ENCODE results near the gene USP28.
A peak's percentile ranks its signal among the peaks of the same experiment; 100 is the strongest.
"Not testable (repeated sequence)": the region's sequence is repeated elsewhere in the genome, so short reads cannot be mapped to it uniquely, and the experiment has no call there.

USP28 gene

GRCh38 chr11:113884361-113884836, 9.0 kb upstream of the USP28 start:
- H3K27ac ChIP-seq: peak overlapping the region; percentile 80
- no peaks in the 10 kb centered on the region for H3K9me3 ChIP-seq (ENCODE audit: severe bottlenecking)
- no peaks in the 10 kb centered on the region for H3K36me3 ChIP-seq
- no peak for TF ChIP-seq CTCF (IDR thresholded peaks at IDR 0.05; ENCODE audit: low read depth, low read length)
- no peak overlapping the region for H3K4me3 ChIP-seq (ENCODE audit: low read depth, low read length)
- no peaks in the 10 kb centered on the region for H3K27me3 ChIP-seq (ENCODE audit: insufficient read depth, low read depth, severe bottlenecking)
- DNase-seq: peak; percentile 75

- no peak for DNase-seq
- TF ChIP-seq CTCF (IDR thresholded peaks at IDR 0.05; ENCODE audit: low read depth, low read length): no peak
- Histone ChIP-seq H3K9me3 (ENCODE audit: severe bottlenecking) (no peaks in the 10 kb centered on the region), H3K27ac (no peak overlapping the region), H3K27me3 (ENCODE audit: insufficient read depth, low read depth, severe bottlenecking) (no peaks in the 10 kb centered on the region), H3K36me3 (no peaks in the 10 kb centered on the region), H3K4me3 (ENCODE audit: low read depth, low read length) (no peak overlapping the region)
Measured at GRCh38 chr11:113881856-113882255, 6.5 kb upstream of the USP28 start.

GRCh38 chr11:113880971-113881370, 5.6 kb upstream of the USP28 start:
- Histone ChIP-seq H3K27ac (no peak overlapping the region), H3K36me3 (no peaks in the 10 kb centered on the region), H3K4me3 (ENCODE audit: low read depth, low read length) (no peak overlapping the region), H3K9me3 (ENCODE audit: severe bottlenecking) (no peaks in the 10 kb centered on the region), H3K27me3 (ENCODE audit: insufficient read depth, low read depth, severe bottlenecking) (no peaks in the 10 kb centered on the region)
- DNase-seq: no peak
- TF ChIP-seq CTCF (IDR thresholded peaks at IDR 0.05; ENCODE audit: low read depth, low read length): no peak

- not testable (repeated sequence) for DNase-seq; H3K9me3 ChIP-seq (ENCODE audit: severe bottlenecking); H3K36me3 ChIP-seq; H3K27me3 ChIP-seq (ENCODE audit: insufficient read depth, low read depth, severe bottlenecking); H3K4me3 ChIP-seq (ENCODE audit: low read depth, low read length); H3K27ac ChIP-seq
Measured at GRCh38 chr11:113879446-113879845, 4.1 kb upstream of the USP28 start.

- H3K36me3 ChIP-seq: no peaks in the 10 kb centered on the region
- H3K27ac ChIP-seq: no peak overlapping the region
- no peak for DNase-seq
- no peak overlapping the region for H3K4me3 ChIP-seq (ENCODE audit: low read depth, low read length)
- no peaks in the 10 kb centered on the region for H3K27me3 ChIP-seq (ENCODE audit: insufficient read depth, low read depth, severe bottlenecking)
- H3K9me3 ChIP-seq (ENCODE audit: severe bottlenecking): no peaks in the 10 kb centered on the region
- TF ChIP-seq CTCF (IDR thresholded peaks at IDR 0.05; ENCODE audit: low read depth, low read length): no peak
Measured at GRCh38 chr11:113877670-113878055, 2.3 kb upstream of the USP28 start.

GRCh38 chr11:113876798-113877669, 1.7 kb upstream of the USP28 start:
- no peak for DNase-seq
- H3K27ac ChIP-seq: peak overlapping the region; percentile 91
- H3K4me3 ChIP-seq (ENCODE audit: low read depth, low read length): no peak overlapping the region; the same call in 1 of the 2 replicates
- no peak for TF ChIP-seq CTCF (IDR thresholded peaks at IDR 0.05; ENCODE audit: low read depth, low read length)
- H3K27me3 ChIP-seq (ENCODE audit: insufficient read depth, low read depth, severe bottlenecking): no peaks in the 10 kb centered on the region
- H3K36me3 ChIP-seq: no peaks in the 10 kb centered on the region
- no peaks in the 10 kb centered on the region for H3K9me3 ChIP-seq (ENCODE audit: severe bottlenecking)

Measured in WERI-Rb-1 (cell line).